NCI-H1105 (cell line): ENCODE results near the gene TMC1.
"Not testable (repeated sequence)": the region's sequence is repeated elsewhere in the genome, so short reads cannot be mapped to it uniquely, and the experiment has no call there.

Experiments used
- DNase-seq: peaks from one replicate; lab custom pipeline; 2025; lab: John Stamatoyannopoulos, UW

Gene TMC1

DNA sequence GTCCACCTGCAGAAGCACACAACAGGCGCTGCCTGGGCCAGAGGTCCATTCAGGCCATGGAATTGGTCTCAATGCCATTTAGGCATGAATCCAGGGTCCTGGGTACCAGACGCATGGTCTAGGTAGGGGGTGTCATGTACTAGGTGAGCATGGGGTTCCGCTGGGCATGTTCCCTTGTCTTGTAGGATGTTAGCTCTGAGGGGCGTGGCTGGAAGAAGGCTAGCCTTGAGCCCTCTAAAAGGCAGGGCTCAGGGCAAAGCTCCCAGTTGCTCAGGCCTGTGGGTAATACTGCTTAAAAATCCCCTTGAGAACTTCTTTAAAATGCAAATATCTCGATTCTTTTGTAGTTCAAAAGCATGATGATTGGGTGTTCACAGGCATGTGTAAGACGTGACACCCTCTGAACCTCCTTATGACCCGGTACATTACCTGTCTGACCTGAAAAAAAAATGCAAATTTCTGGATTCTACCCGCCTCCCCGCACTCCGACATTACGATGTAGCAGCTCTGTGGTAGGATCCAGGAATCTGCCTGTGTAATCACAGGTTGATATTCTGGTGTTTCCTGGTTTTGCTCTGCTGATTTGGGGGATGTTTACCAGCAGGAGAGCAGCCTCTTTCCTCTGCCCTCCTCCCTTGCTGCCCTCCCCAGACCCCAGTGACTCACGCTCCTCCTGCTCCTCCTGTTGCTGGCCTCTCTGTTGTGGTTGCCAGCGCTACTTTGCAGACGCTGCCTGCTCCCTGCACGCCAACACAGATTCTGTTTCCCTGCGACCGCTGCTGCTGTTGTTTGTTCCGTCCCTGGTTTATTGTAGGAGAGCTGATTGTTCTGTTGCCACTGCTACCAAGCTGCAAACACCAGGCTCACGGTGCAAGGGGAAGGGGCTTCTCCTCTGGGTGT is 5.7 kb downstream of the TMC1 start:
- no peak for DNase-seq

- DNase-seq: no peak
Observed at GRCh38 chr9:72527801-72528195, 6.4 kb downstream of the TMC1 start.

DNA sequence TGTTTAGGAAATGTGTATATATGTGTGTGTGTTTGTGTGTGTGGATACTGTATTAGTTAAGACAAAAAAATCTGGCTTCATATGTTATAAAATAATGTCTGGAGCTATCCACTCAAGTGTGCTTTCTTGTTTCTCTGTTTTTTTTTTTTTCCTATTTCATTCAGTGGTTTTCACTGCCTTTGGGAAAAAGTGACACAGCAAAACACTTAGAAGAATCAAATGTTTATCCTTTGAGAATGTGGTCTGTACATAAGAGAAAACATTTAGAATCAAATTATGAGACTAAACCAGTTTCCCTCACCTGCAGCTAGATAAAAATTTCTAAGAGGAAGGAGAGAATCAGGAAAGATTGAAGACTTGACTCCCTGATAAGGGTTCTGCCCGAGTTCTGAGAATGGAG is 8.1 kb downstream of the TMC1 start:
- no peak for DNase-seq

- DNase-seq: no peak
Observed at GRCh38 chr9:72533322-72533721, 11.9 kb downstream of the TMC1 start.

GRCh38 chr9:72534931-72535330 is 13.5 kb downstream of the TMC1 start:
- DNase-seq: no peak

DNA sequence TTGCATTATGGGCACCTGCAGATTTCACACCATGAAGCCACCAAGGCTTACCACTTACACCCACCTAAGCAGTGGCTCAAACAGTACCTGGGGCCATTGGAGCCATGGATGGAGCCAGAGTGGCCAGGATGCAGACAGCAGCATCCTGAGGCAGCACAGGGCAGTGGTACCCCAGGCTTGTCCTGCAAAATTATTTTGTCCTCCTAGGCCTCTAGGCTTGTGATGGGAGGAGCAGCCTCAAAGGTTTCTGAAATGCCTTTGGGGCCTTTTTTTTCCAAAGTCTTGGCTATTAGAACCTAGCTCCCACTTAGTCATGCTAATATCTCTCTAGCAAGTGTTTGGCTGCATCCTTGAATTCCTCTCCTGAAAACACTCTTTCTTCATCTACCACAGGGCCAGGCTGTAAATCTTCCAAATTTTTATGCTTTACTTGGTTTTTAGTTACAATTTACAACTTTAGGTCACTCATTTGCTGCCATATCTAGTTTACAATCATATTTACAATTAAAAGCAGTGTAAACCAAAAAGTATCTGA is 15.7 kb downstream of the TMC1 start:
- DNase-seq: no peak

DNA sequence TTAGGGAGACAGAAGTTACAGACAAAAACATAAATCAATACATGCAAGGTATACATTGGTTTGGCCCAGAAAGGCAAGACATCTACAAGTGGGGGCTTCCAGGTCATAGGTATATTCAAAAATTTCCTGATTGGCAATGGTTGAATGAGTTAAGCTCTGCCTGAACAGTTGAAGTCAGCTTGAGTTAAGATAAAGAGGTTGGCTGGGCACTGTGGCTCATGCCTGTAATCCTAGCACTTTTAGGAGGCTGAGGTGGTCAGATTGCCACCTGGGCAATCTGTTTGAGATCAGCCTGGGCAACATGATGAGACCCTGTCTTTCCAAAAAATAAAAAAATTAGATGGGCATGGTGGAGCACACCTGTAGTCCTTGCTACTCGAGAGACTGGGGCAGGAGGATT is 16.3 kb downstream of the TMC1 start:
- no peak for DNase-seq

- DNase-seq: no peak
Observed at GRCh38 chr9:72538921-72539702, 17.7 kb downstream of the TMC1 start.

DNA sequence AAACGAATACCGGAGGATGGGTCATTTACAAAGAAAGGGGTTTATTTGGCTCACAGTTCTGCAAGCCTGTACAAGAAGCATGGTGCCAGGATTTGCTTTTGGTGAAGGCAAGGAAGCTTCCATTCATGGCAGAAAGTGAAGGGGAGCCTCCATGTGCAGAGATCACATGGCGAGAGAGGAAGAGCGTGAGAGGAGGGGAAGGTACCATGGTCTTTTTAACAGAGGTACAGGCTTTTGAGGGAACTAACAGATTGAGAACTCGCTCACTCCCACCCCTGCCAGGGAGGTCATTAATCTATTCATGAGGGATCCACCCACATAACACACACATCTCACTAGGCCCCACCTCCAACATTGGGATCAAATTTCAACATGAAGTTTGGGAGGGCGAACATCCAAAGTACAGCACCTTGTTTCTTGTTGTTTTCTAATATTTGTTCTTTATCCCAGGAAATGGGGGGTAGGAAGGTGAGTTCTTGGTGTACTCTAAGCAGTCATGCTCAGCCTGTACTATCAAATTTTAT is 18.5 kb downstream of the TMC1 start:
- DNase-seq: no peak

GRCh38 chr9:72540348-72540873 is 19.0 kb downstream of the TMC1 start:
- no peak for DNase-seq

- DNase-seq: not testable (repeated sequence)
Observed at GRCh38 chr9:72542537-72542833, 21.1 kb downstream of the TMC1 start.

- no peak for DNase-seq
Observed at GRCh38 chr9:72542917-72543316, 21.5 kb downstream of the TMC1 start.

GRCh38 chr9:72551306-72551705 is 29.9 kb downstream of the TMC1 start:
- no peak for DNase-seq

GRCh38 chr9:72552356-72552755 is 30.9 kb downstream of the TMC1 start:
- DNase-seq: no peak

GRCh38 chr9:72554221-72554641 is 32.8 kb downstream of the TMC1 start:
- DNase-seq: no peak

GRCh38 chr9:72557549-72557948 is 36.1 kb downstream of the TMC1 start:
- DNase-seq: no peak

GRCh38 chr9:72560086-72560485 is 38.7 kb downstream of the TMC1 start:
- DNase-seq: no peak

DNA sequence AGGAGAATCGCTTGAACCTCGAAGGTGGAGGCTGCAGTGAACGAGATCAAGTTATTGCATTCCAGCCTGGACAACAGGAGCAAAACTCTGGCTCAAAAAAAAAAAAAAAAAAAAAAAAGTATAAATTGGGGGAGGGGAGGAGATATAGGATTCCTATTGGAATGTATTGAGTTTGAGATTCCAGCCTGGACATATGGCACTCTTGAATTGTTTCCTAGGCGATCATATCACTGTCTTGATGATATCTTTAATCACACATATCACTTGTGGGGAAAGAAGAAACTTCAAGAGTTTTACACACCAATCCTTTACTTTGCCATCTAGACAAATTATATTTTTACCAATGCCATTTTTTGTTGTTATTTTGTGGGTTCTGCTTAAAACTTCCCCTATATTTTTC is 42.4 kb downstream of the TMC1 start:
- no peak for DNase-seq

DNA sequence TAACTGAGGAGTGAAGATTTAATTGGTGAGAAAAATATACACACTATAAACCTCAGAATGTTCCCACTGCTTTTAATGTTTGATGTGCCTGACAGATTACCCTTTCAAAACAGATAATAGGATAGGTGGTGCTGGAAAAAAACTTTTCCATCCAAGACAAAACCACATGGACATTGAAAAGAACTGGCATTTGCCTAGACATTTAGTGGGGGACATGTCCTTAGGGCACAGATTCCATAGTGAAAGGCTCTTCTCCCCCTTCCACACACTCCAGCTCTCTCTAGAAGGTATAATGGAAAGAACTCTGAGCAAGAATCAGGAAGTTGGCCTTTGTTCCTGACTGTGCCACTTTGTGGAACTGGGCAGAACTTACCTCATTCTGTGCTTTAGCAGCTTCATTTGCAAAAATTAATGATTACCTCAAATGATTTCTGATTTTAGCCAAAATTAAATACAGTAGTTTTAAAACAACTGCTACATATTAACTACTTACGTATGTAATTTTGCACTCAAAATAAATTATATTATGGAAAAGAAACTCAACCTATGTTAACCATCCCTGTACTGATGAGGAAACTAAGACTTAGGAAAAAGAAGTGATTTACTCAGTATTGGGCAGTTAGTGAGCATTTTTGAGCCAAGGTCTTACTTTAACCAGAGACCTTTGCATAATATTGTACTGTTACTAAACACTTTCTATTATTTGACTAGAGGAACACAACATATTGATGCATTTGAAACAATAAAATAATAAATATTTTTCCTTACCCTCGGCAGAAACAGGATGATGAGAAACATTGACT is 43.3 kb downstream of the TMC1 start:
- no peak for DNase-seq

DNA sequence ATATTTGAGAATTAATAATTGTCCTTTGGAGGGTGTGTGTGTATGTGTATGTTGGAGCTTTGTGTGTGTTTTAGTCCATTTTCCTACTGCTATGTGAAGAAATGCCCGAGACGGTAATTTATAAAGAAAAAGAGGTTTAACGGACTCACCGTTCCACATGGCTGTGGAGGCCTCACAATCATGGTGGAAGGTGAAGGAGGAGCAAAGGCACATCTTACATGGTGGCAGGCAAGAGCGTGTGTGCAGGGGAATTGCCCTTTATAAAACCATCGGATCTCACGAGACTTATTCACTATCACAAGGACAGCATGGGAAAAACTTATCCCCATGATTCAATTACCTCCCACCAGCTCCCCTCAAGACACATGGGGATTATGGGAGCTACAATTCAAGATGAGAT is 44.1 kb downstream of the TMC1 start:
- no peak for DNase-seq

GRCh38 chr9:72574156-72574810 is 52.9 kb downstream of the TMC1 start:
- DNase-seq: no peak
